AG04449 (cell line): ENCODE results near the gene GLB1L.

Experiments used
- CTCF ChIA-PET: fragments of 350-600 bp; formaldehyde crosslinking; extraction: SDS; loops from one replicate; lab custom pipeline; 2021; ENCODE audit warnings: antibody characterized with exemption; lab: Yijun Ruan, JAX
- POLR2A ChIA-PET: fragments of 400-600, 350-600 bp; formaldehyde crosslinking; extraction: SDS; loops from one replicate; lab custom pipeline; 2020; ENCODE audit warnings: antibody characterized with exemption, inconsistent platforms; lab: Yijun Ruan, JAX
- DNase-seq: peaks from one replicate; pipeline ENCODE4 v3.0.0-alpha.2; 2010; ENCODE audit warnings: low read depth, low spot score
- H3K4me3 ChIP-seq: 2 replicates; pipeline ENCODE4 v1.5.1; 2011; ENCODE audit warnings: low read depth, mild to moderate bottlenecking, control low read depth, low read length
- TF ChIP-seq, protein P1 (sequence below): IDR thresholded peaks from one replicate; pipeline ENCODE4 v1.5.1; 2011; ENCODE audit warnings: mild to moderate bottlenecking, moderate library complexity, low read length, control low read depth, inconsistent platforms; ENCODE audit not compliant: insufficient read depth; ENCODE audit errors: missing control alignments

GLB1L gene

GRCh38 chr2:219215871-219216534, 29.2 kb downstream of the GLB1L start:
- POLR2A ChIA-PET = no interaction called here
- no peak for DNase-seq
- TF ChIP-seq, protein P1, sequence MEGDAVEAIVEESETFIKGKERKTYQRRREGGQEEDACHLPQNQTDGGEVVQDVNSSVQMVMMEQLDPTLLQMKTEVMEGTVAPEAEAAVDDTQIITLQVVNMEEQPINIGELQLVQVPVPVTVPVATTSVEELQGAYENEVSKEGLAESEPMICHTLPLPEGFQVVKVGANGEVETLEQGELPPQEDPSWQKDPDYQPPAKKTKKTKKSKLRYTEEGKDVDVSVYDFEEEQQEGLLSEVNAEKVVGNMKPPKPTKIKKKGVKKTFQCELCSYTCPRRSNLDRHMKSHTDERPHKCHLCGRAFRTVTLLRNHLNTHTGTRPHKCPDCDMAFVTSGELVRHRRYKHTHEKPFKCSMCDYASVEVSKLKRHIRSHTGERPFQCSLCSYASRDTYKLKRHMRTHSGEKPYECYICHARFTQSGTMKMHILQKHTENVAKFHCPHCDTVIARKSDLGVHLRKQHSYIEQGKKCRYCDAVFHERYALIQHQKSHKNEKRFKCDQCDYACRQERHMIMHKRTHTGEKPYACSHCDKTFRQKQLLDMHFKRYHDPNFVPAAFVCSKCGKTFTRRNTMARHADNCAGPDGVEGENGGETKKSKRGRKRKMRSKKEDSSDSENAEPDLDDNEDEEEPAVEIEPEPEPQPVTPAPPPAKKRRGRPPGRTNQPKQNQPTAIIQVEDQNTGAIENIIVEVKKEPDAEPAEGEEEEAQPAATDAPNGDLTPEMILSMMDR = no peak
- H3K4me3 ChIP-seq = no peak overlapping the region
- CTCF ChIA-PET = interaction anchor here (0.8 to 5.8 kb wide), 9 partner anchors 8 to 79 kb away, joined by 3 to 40 read pairs (median 5); partner anchors contain the start of gene NHEJ1

- ChIA-PET POLR2A (no interaction called here), CTCF (interaction anchor here (0.9 to 5.8 kb wide), 7 partner anchors 40 to 80 kb away, joined by 3 to 40 read pairs (median 4); partner anchors contain the start of genes DNAJB2 and NHEJ1)
- H3K4me3 ChIP-seq = no peak overlapping the region
- TF ChIP-seq, protein P1 = no peak
- DNase-seq = no peak
Measured at GRCh38 chr2:219214786-219215185, 30.5 kb downstream of the GLB1L start.

DNA sequence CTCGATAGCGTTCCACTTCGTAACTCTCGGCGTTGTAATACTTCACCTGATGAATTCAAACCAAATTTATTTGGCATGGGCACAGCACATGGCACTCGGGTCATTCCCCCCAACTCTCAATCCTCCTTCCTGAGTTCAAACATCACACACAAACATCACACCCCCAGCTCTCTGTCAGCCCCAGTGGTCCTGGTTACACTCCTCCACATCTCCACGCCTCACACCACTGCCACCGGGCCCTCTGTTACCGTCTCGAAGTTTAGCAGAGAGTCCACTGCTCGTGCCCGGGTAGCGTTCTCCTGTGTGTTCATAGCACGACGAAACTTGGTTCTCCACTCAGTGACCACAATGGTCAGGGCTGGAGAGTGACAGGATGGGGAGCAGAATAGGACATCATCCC, 31.1 kb downstream of the GLB1L start:
- DNase-seq = no peak
- CTCF ChIA-PET = interaction anchor here (0.6 to 5.8 kb wide), 5 partner anchors 43 to 81 kb away, joined by 3 to 40 read pairs (median 3); partner anchors contain the start of genes DNAJB2 and NHEJ1
- H3K4me3 ChIP-seq = no peak overlapping the region
- TF ChIP-seq, protein P1 = no peak
- POLR2A ChIA-PET = no interaction called here

DNA sequence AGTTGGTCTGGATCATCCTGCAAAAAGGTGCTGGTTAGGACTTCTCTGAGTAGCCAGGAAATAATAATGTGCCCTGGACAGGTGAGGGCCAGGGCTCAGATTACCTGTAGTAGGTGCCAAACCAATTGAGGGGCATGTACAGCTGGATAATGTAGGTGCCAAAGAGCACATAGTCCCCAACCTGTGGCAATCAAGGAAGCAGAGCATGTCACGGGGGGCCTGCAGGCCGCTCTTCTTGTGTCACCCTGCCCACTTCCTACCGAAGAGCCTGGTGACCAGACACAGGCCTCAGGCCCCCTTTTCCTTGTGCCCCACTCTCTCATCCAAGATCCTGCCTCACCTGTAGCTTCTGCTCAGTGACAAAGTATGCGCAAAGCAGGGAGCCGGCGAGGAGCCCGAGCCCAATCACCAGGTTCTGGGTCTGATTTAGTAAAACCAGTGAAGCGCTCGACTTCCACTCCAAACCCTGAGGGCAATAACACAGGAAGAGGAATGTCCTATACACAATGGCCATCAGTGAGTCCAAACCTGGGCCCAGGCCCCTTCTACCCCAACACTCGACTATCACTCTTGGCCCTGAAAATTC, 31.7 kb downstream of the GLB1L start:
- DNase-seq = no peak
- CTCF ChIA-PET = interaction anchor here (0.6 to 3.2 kb wide), 7 partner anchors 42 to 82 kb away, joined by 3 to 17 read pairs (median 3); partner anchors contain the start of genes DNAJB2 and SLC23A3
- H3K4me3 ChIP-seq = no peak overlapping the region
- TF ChIP-seq, protein P1 = no peak
- POLR2A ChIA-PET = no interaction called here

DNA sequence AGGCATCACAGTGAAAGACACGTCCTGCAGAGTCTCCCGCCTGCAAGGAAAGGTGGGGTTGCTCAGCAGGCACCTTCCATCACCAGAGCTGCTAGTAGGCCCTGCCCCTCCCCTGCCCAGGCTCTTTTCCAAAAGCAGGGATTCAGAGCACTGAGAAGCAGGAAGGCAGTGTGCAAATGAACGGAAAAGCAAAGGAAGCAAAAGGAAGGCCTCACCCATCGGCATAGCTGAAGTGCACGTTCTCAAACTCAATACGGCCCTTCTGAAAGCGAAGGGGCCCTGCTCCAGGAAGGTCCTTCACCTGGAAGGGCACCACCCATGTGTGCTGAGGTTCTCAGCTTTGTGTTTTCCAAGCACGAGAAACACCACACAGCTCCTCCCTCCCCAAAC, 32.2 kb downstream of the GLB1L start:
- TF ChIP-seq, protein P1 = no peak
- ChIA-PET CTCF (interaction anchor here (0.8 to 3.2 kb wide), 5 partner anchors 9 to 82 kb away, joined by 3 to 17 read pairs (median 4); partner anchors contain the start of gene SLC23A3), POLR2A (no interaction called here)
- no peak overlapping the region for H3K4me3 ChIP-seq
- no peak for DNase-seq

GRCh38 chr2:219210886-219211362, 34.3 kb downstream of the GLB1L start:
- no peak overlapping the region for H3K4me3 ChIP-seq
- DNase-seq = no peak
- TF ChIP-seq, protein P1 = no peak
- POLR2A ChIA-PET = no interaction called here
- CTCF ChIA-PET = interaction anchor here (0.7 to 3.2 kb wide), 7 partner anchors 9 to 428 kb away, joined by 3 to 17 read pairs (median 5); partner anchors contain the start of gene SLC23A3
